Natural killer cell (primary cell): ENCODE results near the gene MLLT6. TPM values are rescaled to one million over a fixed set of nuclear protein-coding genes. Genes with fewer than 3 reads are reported as not detected.

Experiments
- ATAC-seq, 3 donors: fragments of 150-1000 bp in 2 of 3; fragments of 200-7000 bp in 1 of 3; cut with Tn5 transposase; 1 replicate in 1 of 3; 2 replicates in 2 of 3; pipeline ENCODE4 v1.10.0; 2021; ENCODE audit warnings: mild to moderate bottlenecking in 2 of 3, moderate library complexity in 2 of 3
- DNase-seq, 2 donors: peaks; one replicate each; pipeline versions ENCODE4 v3.0.0 to v3.0.0-alpha.2; 2013 to 2021; ENCODE audit warnings: mixed read lengths in 1 of 2
- H3K27ac ChIP-seq: one replicate; pipeline ENCODE4 v1.5.1; 2013; ENCODE audit warnings: mild to moderate bottlenecking, low read length
- H3K27me3 ChIP-seq: one replicate; pipeline ENCODE4 v1.6.1; 2013; ENCODE audit warnings: low read length; ENCODE audit not compliant: control insufficient read depth, insufficient read depth
- H3K36me3 ChIP-seq: one replicate; pipeline ENCODE4 v1.6.1; 2013; ENCODE audit warnings: low read length; ENCODE audit not compliant: control insufficient read depth, insufficient read depth
- H3K4me1 ChIP-seq: one replicate; pipeline ENCODE4 v1.6.1; 2013; ENCODE audit warnings: low read length; ENCODE audit not compliant: control insufficient read depth, insufficient read depth
- H3K4me3 ChIP-seq: one replicate; pipeline ENCODE4 v1.5.1; 2013; ENCODE audit warnings: low read length
- H3K9me3 ChIP-seq: one replicate; pipeline ENCODE4 v1.6.1; 2013; ENCODE audit warnings: low read length; ENCODE audit not compliant: control insufficient read depth, insufficient read depth
- H3K27ac Mint-ChIP-seq, 2 donors: one replicate each; pipeline ENCODE4 v1.8.0; 2022; ENCODE audit warnings: mild to moderate bottlenecking in 2 of 2, mixed read lengths in 2 of 2, moderate library complexity in 1 of 2
- H3K27me3 Mint-ChIP-seq, 2 donors: one replicate each; pipeline ENCODE4 v1.8.0; 2022; ENCODE audit warnings: low read depth in 2 of 2, mixed read lengths in 2 of 2
- H3K36me3 Mint-ChIP-seq: one replicate; pipeline ENCODE4 v1.8.0; 2022; ENCODE audit warnings: mixed read lengths
- H3K4me1 Mint-ChIP-seq, 2 donors: one replicate each; pipeline ENCODE4 v1.8.0; 2022; ENCODE audit warnings: mixed read lengths in 2 of 2
- H3K4me3 Mint-ChIP-seq: one replicate; pipeline ENCODE4 v1.8.0; 2022; ENCODE audit warnings: mild to moderate bottlenecking, moderate library complexity, mixed read lengths
- H3K9me3 Mint-ChIP-seq, 2 donors: one replicate each; pipeline ENCODE4 v1.8.0; 2022; ENCODE audit warnings: mixed read lengths in 2 of 2
- CTCF ChIP-seq: fragments of 200-600 bp; IDR thresholded peaks from one replicate; pipeline ENCODE4 v1.8.0; 2022; ENCODE audit warnings: antibody characterized with exemption
- WGBS: methylation state at CpG from one replicate; pipeline ENCODE4 v1.1.7; 2013; ENCODE audit warnings: missing lambda C conversion rate; ENCODE audit not compliant: insufficient coverage; 5-methylcytosine and 5-hydroxymethylcytosine counted together
- intact Hi-C: fragments of 100-400 bp; cut with micrococcal nuclease; formaldehyde crosslinking; loops from one replicate; pipeline ENCODE4 v1.14.2; 2022
- total RNA-seq, 4 donors: library from RNA; stranded (reverse); fragments of 120-200 nt in 1 of 4; gene quantifications; one replicate each; pipeline versions ENCODE4 v1.2.3 to v1.2.4, GENCODE V29; 2013 to 2022

The MLLT6 gene
- total RNA-seq, 3 donors from 2014 or later (not counting 1 experiment from before 2014, with no cell fraction given) = 478 to 578 (median 485) TPM

GRCh38 chr17:38748149-38748891 lies 43.2 kb downstream of the MLLT6 start, which contains the start of gene PCGF2:
TSS of gene PCGF2 (minus strand) at chr17:38748336. CDS start at chr17:38740402, 7,934 bp downstream.
- Mint-ChIP-seq H3K27ac (no peak within 1 kb of the TSS), H3K27me3 (peaks cover 50% of the 10 kb centered on the region in 2 donors), H3K4me3 (peak within 1 kb of the TSS; percentile 96), H3K36me3 (peaks cover 7% of the 10 kb centered on the region), H3K4me1 (peaks cover 42 to 52% of the 10 kb centered on the region in 2 donors), H3K9me3 (no peaks in the 10 kb centered on the region)
- DNase-seq = no peak
- Histone ChIP-seq H3K36me3 (no peaks in the 10 kb centered on the region), H3K4me1 (peaks cover 62% of the 10 kb centered on the region), H3K4me3 (peak within 1 kb of the TSS; percentile 14), H3K27me3 (peaks cover 44% of the 10 kb centered on the region), H3K27ac (no peak within 1 kb of the TSS), H3K9me3 (no peaks in the 10 kb centered on the region)
- ATAC-seq = no peak
- intact Hi-C loops = no loop called here
- WGBS = under 1% methylated on average over 24 of the region's 47 CpGs
- TF ChIP-seq CTCF = no peak

- H3K4me1 ChIP-seq = peaks cover 67% of the 10 kb centered on the region
- Mint-ChIP-seq H3K36me3 (peaks cover 7% of the 10 kb centered on the region), H3K27me3 (peaks cover 50% of the 10 kb centered on the region in 2 donors), H3K4me3 (peak overlapping the region; percentile 96), H3K4me1 (peaks cover 48 to 57% of the 10 kb centered on the region in 2 donors), H3K27ac (no peak overlapping the region), H3K9me3 (no peaks in the 10 kb centered on the region)
- DNase-seq (no peak), ATAC-seq (no peak)
- H3K4me3 ChIP-seq = no peak overlapping the region
- intact Hi-C loops = no loop called here
- H3K36me3 ChIP-seq = no peaks in the 10 kb centered on the region
- H3K27me3 ChIP-seq = peaks cover 41% of the 10 kb centered on the region
- WGBS = 2% methylated on average over 32 of the region's 32 CpGs
- no peaks in the 10 kb centered on the region for H3K9me3 ChIP-seq
- no peak for TF ChIP-seq CTCF
- H3K27ac ChIP-seq = no peak overlapping the region
Observed at GRCh38 chr17:38748892-38749222, 43.8 kb downstream of the MLLT6 start.

- H3K9me3 ChIP-seq = no peaks in the 10 kb centered on the region
- H3K4me3 ChIP-seq = peak overlapping the region; percentile 17
- WGBS = 1% methylated on average over 79 of the region's 79 CpGs
- H3K36me3 Mint-ChIP-seq = peaks cover 7% of the 10 kb centered on the region
- DNase-seq (peak in 1 of 2 donors; percentile 42), ATAC-seq (no peak)
- peaks cover 71% of the 10 kb centered on the region for H3K4me1 ChIP-seq
- intact Hi-C loops = loop anchor here (5.0 to 10.0 kb wide), 4 partner anchors 45 to 403 kb away; partner anchors contain the start of genes MLLT6 and PLXDC1
- peak overlapping the region; percentile 96 for H3K4me3 Mint-ChIP-seq
- H3K27me3 Mint-ChIP-seq = peaks cover 44 to 46% of the 10 kb centered on the region in 2 donors
- H3K36me3 ChIP-seq = peaks cover 2% of the 10 kb centered on the region
- H3K27ac Mint-ChIP-seq = no peak overlapping the region
- no peak for TF ChIP-seq CTCF
- peaks cover 41% of the 10 kb centered on the region for H3K27me3 ChIP-seq
- H3K27ac ChIP-seq = no peak overlapping the region
- no peaks in the 10 kb centered on the region for H3K9me3 Mint-ChIP-seq
- peaks cover 50 to 59% of the 10 kb centered on the region in 2 donors for H3K4me1 Mint-ChIP-seq
Observed at GRCh38 chr17:38749223-38750043, 44.4 kb downstream of the MLLT6 start.
